ENCODE measurements around the gene EVPL.

Gene EVPL

GRCh38 chr17:76014100-76014924 is 12.8 kb downstream of the EVPL start:
- TF ChIP-seq TAF1 (IDR thresholded peaks at IDR 0.05; ENCODE audit: borderline replicate concordance, insufficient read depth, low read length) (no peak), FOXP2 (optimal IDR thresholded peaks at IDR 0.05; ENCODE audit: borderline replicate concordance, extremely low read depth, extremely low read length, insufficient read depth) (peak; percentile 13)

DNA sequence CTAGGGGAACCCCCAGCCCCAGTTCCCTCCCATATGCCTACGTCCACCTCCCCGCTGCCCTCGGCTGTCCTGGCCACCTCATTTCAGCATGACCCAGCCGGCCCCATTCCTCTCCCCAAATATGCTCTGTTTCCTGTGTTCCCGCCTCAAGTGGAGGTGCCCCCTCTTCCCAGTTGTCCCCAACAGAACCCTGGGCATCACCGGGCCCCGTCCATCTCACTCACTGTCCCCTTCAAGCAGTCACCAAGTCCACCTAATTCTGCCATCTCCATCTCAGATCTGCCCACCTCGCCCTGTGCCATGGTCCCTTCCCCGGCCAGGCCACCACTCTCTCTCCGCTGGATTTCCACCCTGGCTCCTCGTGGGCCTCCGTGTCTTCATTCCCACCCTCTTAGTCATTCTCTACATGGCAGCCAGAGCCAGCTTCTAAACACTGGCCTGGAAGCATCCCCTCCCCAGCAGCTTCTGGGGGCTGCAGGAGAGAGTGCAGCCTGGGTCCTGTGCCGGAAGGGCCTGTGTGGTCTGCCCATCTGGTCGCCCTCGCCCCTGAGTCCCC is 13.7 kb downstream of the EVPL start:
- TF ChIP-seq SIN3A (IDR thresholded peaks at IDR 0.05; ENCODE audit: borderline replicate concordance, insufficient read depth, low read length) = no peak
- no peak for TF ChIP-seq REST (IDR thresholded peaks at IDR 0.05; ENCODE audit: insufficient read depth in 1 of 2, low read depth in 2 of 2, low read length in 2 of 2)
- no peak for TF ChIP-seq POLR2AphosphoS5 (IDR thresholded peaks at IDR 0.05; ENCODE audit: low read depth, low read length)
- TF ChIP-seq FOXP2 (optimal IDR thresholded peaks at IDR 0.05; ENCODE audit: borderline replicate concordance, extremely low read depth, extremely low read length, insufficient read depth) = no peak
- TF ChIP-seq TAF1 (IDR thresholded peaks at IDR 0.05; ENCODE audit: borderline replicate concordance, insufficient read depth, low read length) = no peak

DNA sequence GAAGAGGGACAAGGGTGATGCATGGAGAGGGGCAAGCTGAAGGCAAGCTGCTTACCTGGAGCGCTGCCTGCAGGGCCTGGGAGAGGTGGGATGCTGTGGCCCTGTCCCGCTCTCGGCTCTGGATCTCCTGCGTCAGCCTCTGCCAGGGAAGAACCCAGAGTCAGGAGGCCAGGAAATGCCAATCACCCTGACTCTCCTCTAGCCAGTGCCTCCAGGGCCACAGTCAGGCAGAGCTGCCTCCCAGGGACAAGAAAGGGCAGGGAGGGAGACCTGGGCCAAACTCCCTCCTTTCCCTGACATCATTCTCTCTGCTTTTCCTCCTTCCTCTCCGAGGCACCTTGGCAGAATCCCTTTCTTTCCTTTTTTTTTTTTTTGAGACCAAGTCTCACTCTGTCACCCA is 15.2 kb downstream of the EVPL start:
- no peak for TF ChIP-seq FOXP2 (optimal IDR thresholded peaks at IDR 0.05; ENCODE audit: borderline replicate concordance, extremely low read depth, extremely low read length, insufficient read depth)
- no peak for TF ChIP-seq POLR2AphosphoS5 (IDR thresholded peaks at IDR 0.05; ENCODE audit: low read depth, low read length)
- no peak for TF ChIP-seq SIN3A (IDR thresholded peaks at IDR 0.05; ENCODE audit: borderline replicate concordance, insufficient read depth, low read length)
- no peak for TF ChIP-seq TAF1 (IDR thresholded peaks at IDR 0.05; ENCODE audit: borderline replicate concordance, insufficient read depth, low read length)
- no peak for TF ChIP-seq REST (IDR thresholded peaks at IDR 0.05; ENCODE audit: insufficient read depth in 1 of 2, low read depth in 2 of 2, low read length in 2 of 2)

- TF ChIP-seq TAF1 (IDR thresholded peaks at IDR 0.05; ENCODE audit: borderline replicate concordance, insufficient read depth, low read length) (no peak), SIN3A (IDR thresholded peaks at IDR 0.05; ENCODE audit: borderline replicate concordance, insufficient read depth, low read length) (no peak), FOXP2 (optimal IDR thresholded peaks at IDR 0.05; ENCODE audit: borderline replicate concordance, extremely low read depth, extremely low read length, insufficient read depth) (no peak), REST (IDR thresholded peaks at IDR 0.05; ENCODE audit: insufficient read depth in 1 of 2, low read depth in 2 of 2, low read length in 2 of 2) (no peak), POLR2AphosphoS5 (IDR thresholded peaks at IDR 0.05; ENCODE audit: low read depth, low read length) (no peak)
Observed at GRCh38 chr17:76009969-76010661, 17.0 kb downstream of the EVPL start.

- no peak for TF ChIP-seq POLR2AphosphoS5 (IDR thresholded peaks at IDR 0.05; ENCODE audit: low read depth, low read length)
- TF ChIP-seq TAF1 (IDR thresholded peaks at IDR 0.05; ENCODE audit: borderline replicate concordance, insufficient read depth, low read length) = no peak
- TF ChIP-seq REST (IDR thresholded peaks at IDR 0.05; ENCODE audit: insufficient read depth in 1 of 2, low read depth in 2 of 2, low read length in 2 of 2) = no peak
- no peak for TF ChIP-seq FOXP2 (optimal IDR thresholded peaks at IDR 0.05; ENCODE audit: borderline replicate concordance, extremely low read depth, extremely low read length, insufficient read depth)
- no peak for TF ChIP-seq SIN3A (IDR thresholded peaks at IDR 0.05; ENCODE audit: borderline replicate concordance, insufficient read depth, low read length)
Observed at GRCh38 chr17:76009447-76009846, 17.7 kb downstream of the EVPL start.
